PC-3 (cell line): ENCODE data around the gene REXO1. TPM values are rescaled to one million over a fixed set of nuclear protein-coding genes. Genes with fewer than 3 reads are reported as not detected.
A peak's percentile ranks its signal among the peaks of the same experiment; 100 is the strongest.

ENCODE experiments used
- ATAC-seq: fragments of 200-7000 bp; cut with Tn5 transposase; 2 replicates; pipeline ENCODE4 v1.9.1; 2020; ENCODE audit warnings: mild to moderate bottlenecking, moderate library complexity
- BruUV-seq: library from RNA; stranded (reverse); fragments of 400-500 nt; replicated peaks from 2 replicates; lab custom pipeline; 2021; lab: Mats Ljungman, UMichigan
- CTCF ChIA-PET: fragments of 300-600 bp; sonication (Branson Sonifier 250); formaldehyde crosslinking; loops from one replicate; lab custom pipeline; 2022; ENCODE audit warnings: antibody characterized with exemption; lab: Charles Lee
- POLR2A ChIA-PET: fragments of 300-600 bp; sonication (Branson Sonifier 250); formaldehyde crosslinking; loops from one replicate; lab custom pipeline; 2022; ENCODE audit warnings: antibody characterized with exemption; ENCODE audit not compliant: unreplicated experiment; lab: Charles Lee
- DNase-seq: peaks from one replicate; pipeline ENCODE4 v3.0.0-alpha.2; 2015
- H2AFZ ChIP-seq: fragments of 300-600 bp; sonication (generic); 2 replicates; pipeline ENCODE4 v1.6.0; 2016; ENCODE audit warnings: antibody characterized with exemption, low read length
- H3F3A ChIP-seq: fragments of 300-600 bp; sonication (generic); one replicate; pipeline ENCODE4 v1.6.0; 2017; ENCODE audit warnings: antibody characterized with exemption, low read length, control low read depth, mild to moderate bottlenecking; ENCODE audit not compliant: unreplicated experiment
- H3K27ac ChIP-seq: fragments of 300-600 bp; sonication (generic); 2 replicates; pipeline ENCODE4 v1.5.1; 2016; ENCODE audit warnings: mild to moderate bottlenecking, low read length
- H3K27me3 ChIP-seq: fragments of 300-600 bp; sonication (generic); 2 replicates; pipeline ENCODE4 v1.6.1; 2016; ENCODE audit warnings: low read length, mixed read lengths
- H3K36me3 ChIP-seq: fragments of 300-600 bp; sonication (generic); 2 replicates; pipeline ENCODE4 v1.6.1; 2016; ENCODE audit warnings: low read depth, mixed run types, low read length, mixed read lengths
- H3K4me1 ChIP-seq: fragments of 300-600 bp; sonication (generic); 2 replicates; pipeline ENCODE4 v1.5.1; 2016; ENCODE audit warnings: low read length; ENCODE audit not compliant: insufficient read depth
- H3K4me2 ChIP-seq: fragments of 300-600 bp; sonication (generic); 2 replicates; pipeline ENCODE4 v1.6.0; 2016; ENCODE audit warnings: low read length
- H3K4me3 ChIP-seq: fragments of 300-600 bp; sonication (generic); 2 replicates; pipeline ENCODE4 v1.5.1; 2016; ENCODE audit warnings: mild to moderate bottlenecking, low read length, mixed read lengths
- H3K79me2 ChIP-seq: fragments of 300-600 bp; sonication (generic); 2 replicates; pipeline ENCODE4 v1.6.1; 2017; ENCODE audit warnings: low read length, mixed read lengths
- H3K9ac ChIP-seq: fragments of 300-600 bp; sonication (generic); 2 replicates; pipeline ENCODE4 v1.6.0; 2016; ENCODE audit warnings: mild to moderate bottlenecking, low read length
- H3K9me2 ChIP-seq: fragments of 300-600 bp; sonication (generic); replicated peaks from 2 replicates; pipeline ENCODE4 v1.6.1; 2016; ENCODE audit warnings: mixed run types, low read length, mixed read lengths
- H3K9me3 ChIP-seq: fragments of 300-600 bp; sonication (generic); 2 replicates; pipeline ENCODE4 v1.6.1; 2016; ENCODE audit warnings: low read length, mixed read lengths
- H4K20me1 ChIP-seq: fragments of 300-600 bp; sonication (generic); 2 replicates; pipeline ENCODE4 v1.6.1; 2016; ENCODE audit warnings: low read length, mixed read lengths
- EZH2 ChIP-seq: fragments of 300-600 bp; sonication (generic); IDR thresholded peaks from one replicate; pipeline ENCODE4 v1.6.1; 2017; ENCODE audit warnings: antibody characterized with exemption, mild to moderate bottlenecking, low read length; ENCODE audit not compliant: unreplicated experiment
- EZH2phosphoT487 ChIP-seq: fragments of 300-600 bp; sonication (generic); IDR thresholded peaks from 2 replicates; pipeline ENCODE4 v1.6.1; 2018; ENCODE audit warnings: mild to moderate bottlenecking, antibody characterized with exemption, low read length, borderline replicate concordance
- intact Hi-C: fragments of 100-400 bp; cut with micrococcal nuclease; formaldehyde crosslinking; loops from 2 replicates; pipeline ENCODE4 v1.9.0; 2023
- total RNA-seq: library from RNA; depleted of rRNA; stranded (reverse); fragments of >200 nt; gene quantifications from 2 replicates; pipeline ENCODE4 v1.2.3, GENCODE V29; 2014
- TF ChIP-seq, protein P1 (sequence below): fragments of 300-600 bp; sonication (generic); conservative IDR thresholded peaks from 2 replicates; pipeline ENCODE4 v1.5.1; 2017; ENCODE audit warnings: antibody characterized with exemption, low read depth, mild to moderate bottlenecking, low read length

Gene REXO1
- total RNA-seq, 1 experiment from 2014 or later = 21.4 TPM

DNA sequence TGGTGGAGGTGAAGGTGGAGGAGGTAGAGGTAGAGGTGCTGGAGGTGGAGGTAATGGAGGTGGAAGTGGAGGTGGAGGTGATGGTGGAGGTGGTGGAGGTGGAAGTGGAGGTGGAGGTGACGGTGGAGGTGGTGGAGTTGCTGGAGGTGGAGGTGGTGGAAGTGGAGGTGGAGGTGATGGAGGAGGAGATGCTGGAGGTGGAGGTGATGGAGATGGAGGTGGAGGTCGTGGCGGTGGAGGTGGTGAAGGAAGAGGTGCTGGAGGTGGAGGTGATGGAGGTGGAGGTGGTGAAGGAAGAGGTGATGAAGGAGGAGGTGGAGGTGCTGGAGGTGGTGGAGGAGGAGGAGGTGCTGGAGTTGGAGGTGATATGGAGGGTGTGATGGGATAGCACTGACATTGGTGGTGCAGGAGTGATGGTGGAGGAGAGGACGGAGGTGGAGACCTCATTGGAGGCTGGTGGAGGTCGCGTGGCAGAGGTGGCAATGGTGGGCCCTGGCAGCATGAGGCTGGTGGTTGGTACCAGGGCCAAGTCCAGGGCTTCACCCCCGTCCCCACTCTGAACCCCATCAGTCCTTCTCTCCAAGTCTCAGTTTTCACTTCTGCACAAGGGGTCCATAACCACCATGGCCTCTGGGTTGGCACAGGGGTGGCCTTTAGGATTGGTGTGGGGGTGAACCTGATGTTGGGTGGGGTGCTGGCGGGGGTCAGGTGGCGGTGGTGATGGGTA is 79.2 kb downstream of the REXO1 start:
- Histone ChIP-seq H3K27me3 (no peaks in the 10 kb centered on the region), H3K4me1 (peaks cover 19% of the 10 kb centered on the region), H2AFZ (no peak overlapping the region), H4K20me1 (no peaks in the 10 kb centered on the region), H3K79me2 (no peaks in the 10 kb centered on the region), H3K4me3 (no peak overlapping the region), H3K9me3 (0 out of 2 replicates have a peak, but pooled peaks cover 4% of the 10 kb centered on the region), H3K27ac (no peak overlapping the region), H3K4me2 (no peak overlapping the region), H3K9ac (no peak overlapping the region), H3K9me2 (no peaks in the 10 kb centered on the region), H3F3A (no peaks in the 10 kb centered on the region), H3K36me3 (no peaks in the 10 kb centered on the region)
- intact Hi-C loops = no loop called here
- no peak for ATAC-seq
- no peak for DNase-seq
- CTCF ChIA-PET = interaction anchor here (1.0 kb wide), 1 partner anchor 12 kb away, joined by 6 read pairs; no protein-coding TSS in a partner anchor
- BruUV-seq = no TSS peak
- TF ChIP-seq EZH2 (no peak), EZH2phosphoT487 (no peak)
- TF ChIP-seq, protein P1, sequence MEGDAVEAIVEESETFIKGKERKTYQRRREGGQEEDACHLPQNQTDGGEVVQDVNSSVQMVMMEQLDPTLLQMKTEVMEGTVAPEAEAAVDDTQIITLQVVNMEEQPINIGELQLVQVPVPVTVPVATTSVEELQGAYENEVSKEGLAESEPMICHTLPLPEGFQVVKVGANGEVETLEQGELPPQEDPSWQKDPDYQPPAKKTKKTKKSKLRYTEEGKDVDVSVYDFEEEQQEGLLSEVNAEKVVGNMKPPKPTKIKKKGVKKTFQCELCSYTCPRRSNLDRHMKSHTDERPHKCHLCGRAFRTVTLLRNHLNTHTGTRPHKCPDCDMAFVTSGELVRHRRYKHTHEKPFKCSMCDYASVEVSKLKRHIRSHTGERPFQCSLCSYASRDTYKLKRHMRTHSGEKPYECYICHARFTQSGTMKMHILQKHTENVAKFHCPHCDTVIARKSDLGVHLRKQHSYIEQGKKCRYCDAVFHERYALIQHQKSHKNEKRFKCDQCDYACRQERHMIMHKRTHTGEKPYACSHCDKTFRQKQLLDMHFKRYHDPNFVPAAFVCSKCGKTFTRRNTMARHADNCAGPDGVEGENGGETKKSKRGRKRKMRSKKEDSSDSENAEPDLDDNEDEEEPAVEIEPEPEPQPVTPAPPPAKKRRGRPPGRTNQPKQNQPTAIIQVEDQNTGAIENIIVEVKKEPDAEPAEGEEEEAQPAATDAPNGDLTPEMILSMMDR = no peak
- POLR2A ChIA-PET = no interaction called here

DNA sequence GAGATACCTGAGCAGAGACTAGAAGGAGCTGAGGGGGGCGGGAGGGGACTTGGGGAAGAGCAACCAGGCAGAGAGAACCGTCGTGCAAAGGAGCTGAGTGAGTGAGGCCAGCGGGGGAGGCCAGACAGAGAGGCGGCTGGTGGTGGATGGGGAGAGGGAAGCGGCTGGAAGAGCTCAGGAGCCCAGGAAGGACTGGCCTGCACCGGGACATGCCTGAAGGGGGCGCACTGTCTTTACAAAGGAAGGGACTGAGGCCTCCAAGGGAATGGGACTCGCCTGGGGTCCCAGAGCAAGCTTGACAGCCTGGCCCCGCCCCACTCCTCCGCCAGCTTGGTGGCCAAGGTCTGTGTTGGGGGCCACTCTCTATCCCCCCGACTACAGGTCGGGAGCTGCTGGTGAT is 80.0 kb downstream of the REXO1 start:
- H3K9me2 ChIP-seq = no peaks in the 10 kb centered on the region
- H4K20me1 ChIP-seq = no peaks in the 10 kb centered on the region
- CTCF ChIA-PET = interaction anchor here (0.6 to 1.0 kb wide), 3 partner anchors 12 to 96 kb away, joined by 3 to 6 read pairs (median 4); no protein-coding TSS in a partner anchor
- H3K36me3 ChIP-seq = no peaks in the 10 kb centered on the region
- no peak overlapping the region for H2AFZ ChIP-seq
- ATAC-seq (no peak), DNase-seq (no peak)
- H3K9ac ChIP-seq = no peak overlapping the region
- POLR2A ChIA-PET = no interaction called here
- TF ChIP-seq EZH2phosphoT487 = no peak
- TF ChIP-seq, protein P1 = peak; percentile 28; the same call in 1 of the 2 replicates
- BruUV-seq = no TSS peak
- intact Hi-C loops = no loop called here
- no peaks in the 10 kb centered on the region for H3K79me2 ChIP-seq
- no peak overlapping the region for H3K4me3 ChIP-seq
- H3K4me1 ChIP-seq = peaks cover 11% of the 10 kb centered on the region
- H3K27ac ChIP-seq = no peak overlapping the region
- H3K27me3 ChIP-seq = no peaks in the 10 kb centered on the region
- 0 out of 2 replicates have a peak, but pooled peaks cover 4% of the 10 kb centered on the region for H3K9me3 ChIP-seq
- no peak overlapping the region for H3K4me2 ChIP-seq
- H3F3A ChIP-seq = no peaks in the 10 kb centered on the region

DNA sequence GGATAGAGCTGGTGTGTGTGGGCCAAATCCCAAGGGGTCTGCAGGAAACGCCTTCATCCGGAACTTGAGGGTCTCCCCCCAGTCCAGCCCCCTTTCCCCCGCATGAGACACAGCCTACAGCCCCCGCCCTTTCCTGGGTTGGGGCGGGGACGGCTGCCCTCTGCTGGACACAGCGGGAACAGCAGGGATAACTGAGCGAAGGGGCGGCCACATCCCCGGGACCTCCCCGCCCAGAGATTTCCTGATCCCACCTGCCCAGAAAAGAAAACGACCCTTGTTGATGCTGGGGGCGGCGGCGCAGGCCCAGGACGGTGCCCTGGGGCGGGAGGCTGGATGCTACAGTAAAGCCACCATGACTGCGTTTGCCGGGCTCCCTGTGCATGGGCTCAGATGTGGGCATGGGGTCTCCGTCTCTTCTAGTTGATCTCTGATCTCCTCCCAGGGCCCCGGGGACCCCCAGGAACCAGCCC is 80.8 kb downstream of the REXO1 start:
- Histone ChIP-seq H4K20me1 (no peaks in the 10 kb centered on the region), H3F3A (no peaks in the 10 kb centered on the region), H3K4me1 (0 out of 2 replicates have a peak, but pooled peaks cover 7% of the 10 kb centered on the region), H3K4me2 (no peak overlapping the region), H2AFZ (no peak overlapping the region), H3K27ac (no peak overlapping the region), H3K27me3 (no peaks in the 10 kb centered on the region), H3K9me2 (no peaks in the 10 kb centered on the region), H3K9ac (no peak overlapping the region), H3K36me3 (no peaks in the 10 kb centered on the region), H3K79me2 (no peaks in the 10 kb centered on the region), H3K4me3 (no peak overlapping the region), H3K9me3 (0 out of 2 replicates have a peak, but pooled peaks cover 4% of the 10 kb centered on the region)
- BruUV-seq = no TSS peak
- ChIA-PET CTCF (interaction anchor here (0.6 to 1.0 kb wide), 3 partner anchors 13 to 95 kb away, joined by 3 to 6 read pairs (median 4); no protein-coding TSS in a partner anchor), POLR2A (no interaction called here)
- ATAC-seq = no peak
- TF ChIP-seq, protein P1 = peak; percentile 89
- TF ChIP-seq EZH2 = no peak
- intact Hi-C loops = no loop called here
- peak; percentile 41 for DNase-seq
